ENCODE measurements around the gene UNC119B.
"Not testable (repeated sequence)": the region's sequence is repeated elsewhere in the genome, so short reads cannot be mapped to it uniquely, and the experiment has no call there.

UNC119B gene

DNA sequence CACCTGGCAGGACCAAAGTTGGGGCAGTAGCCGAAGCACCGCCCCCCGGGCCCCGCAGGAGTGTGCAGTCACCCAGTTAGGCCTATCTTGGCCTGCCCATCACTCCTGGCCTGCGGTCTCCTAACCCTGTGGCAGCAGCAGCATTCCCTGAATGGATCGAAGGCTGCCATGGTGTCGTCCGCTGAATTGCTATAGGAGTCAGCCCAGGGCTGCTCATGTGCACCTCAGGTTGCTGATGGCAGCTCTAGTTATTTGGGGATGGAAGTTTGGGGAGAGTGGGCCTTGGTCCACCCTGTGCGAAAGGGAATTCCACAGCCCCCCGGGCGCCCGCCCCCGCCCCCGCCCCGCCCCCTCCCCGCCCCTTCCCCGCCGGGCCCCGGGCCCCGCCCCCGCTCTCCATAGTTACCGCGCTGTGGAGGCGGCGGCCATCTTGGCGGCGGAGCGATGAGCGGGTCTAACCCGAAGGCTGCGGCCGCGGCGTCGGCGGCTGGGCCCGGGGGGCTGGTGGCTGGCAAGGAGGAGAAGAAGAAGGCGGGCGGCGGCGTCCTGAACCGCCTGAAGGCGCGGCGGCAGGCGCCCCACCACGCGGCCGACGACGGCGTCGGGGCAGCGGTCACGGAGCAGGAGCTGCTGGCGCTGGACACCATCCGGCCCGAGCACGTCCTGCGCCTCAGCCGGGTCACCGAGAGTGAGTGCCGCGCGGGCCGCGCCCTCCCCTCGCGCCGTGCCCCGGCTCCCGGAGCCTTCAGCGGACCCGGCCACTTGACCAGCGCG lies at the start of gene UNC119B:
TSS of gene UNC119B (plus strand) at position 428 of the 774 bp plus-strand sequence. CDS start at position 445, 17 bp downstream.
- peak; percentile 71 for DNase-seq (ENCODE audit: low read depth)

DNA sequence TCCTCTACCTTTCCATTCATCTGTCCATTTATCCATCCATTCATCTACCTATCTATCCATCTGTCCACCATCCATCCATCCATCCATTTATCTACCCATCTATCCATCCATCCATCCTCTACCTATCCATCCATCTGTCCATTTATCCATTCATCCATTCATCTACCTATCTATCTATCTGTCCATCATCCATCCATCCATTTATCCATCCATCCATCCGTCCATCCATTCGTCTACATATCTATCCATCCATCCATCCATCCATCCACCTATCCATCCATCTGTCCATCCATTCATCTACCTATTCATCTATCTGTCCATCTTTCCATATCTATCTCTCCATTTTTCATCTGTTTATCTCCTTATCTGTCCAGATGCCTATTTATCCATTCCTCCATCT lies 48.8 kb upstream of the UNC119B start:
- DNase-seq (ENCODE audit: low read depth) = no peak

DNA sequence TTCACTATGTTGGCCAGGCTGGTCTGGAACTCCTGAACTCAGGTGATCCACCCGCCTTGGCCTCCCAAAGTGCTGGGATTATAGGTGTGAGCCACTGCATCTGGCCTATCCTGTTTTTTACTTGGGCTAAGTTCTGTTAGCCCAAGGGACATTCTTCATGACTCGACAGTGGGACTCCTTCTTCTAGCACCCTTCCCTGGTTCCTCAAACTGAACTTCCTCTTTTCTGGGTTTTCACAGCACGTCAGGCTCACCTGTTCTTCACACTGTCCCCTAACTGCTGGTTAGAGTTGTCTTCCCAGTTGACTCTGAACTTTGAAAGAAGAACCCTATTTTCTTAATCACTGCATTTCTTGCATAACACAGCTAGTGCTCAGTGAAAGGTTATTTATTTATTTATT lies 47.4 kb upstream of the UNC119B start:
- no peak for DNase-seq (ENCODE audit: low read depth)

DNA sequence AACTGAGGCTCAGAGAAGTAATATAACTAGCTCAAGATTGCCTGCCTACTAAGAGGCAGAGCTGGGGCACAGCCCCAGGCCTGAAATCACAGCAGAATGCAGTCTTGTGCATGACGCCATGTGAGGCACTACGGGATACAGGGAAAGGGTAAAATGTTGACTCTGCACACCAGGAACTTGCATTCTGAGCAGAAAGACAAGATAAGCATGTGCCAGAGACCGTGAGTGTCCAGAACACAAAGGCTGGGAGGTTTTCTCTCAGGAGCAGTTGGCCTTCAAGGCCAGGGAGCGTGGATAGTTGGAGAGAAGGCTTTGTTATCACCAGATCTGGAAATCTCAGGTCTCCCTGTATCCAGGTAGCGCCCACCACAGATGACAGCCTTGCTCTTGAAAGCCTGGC lies 46.5 kb upstream of the UNC119B start:
- no peak for DNase-seq (ENCODE audit: low read depth)

DNA sequence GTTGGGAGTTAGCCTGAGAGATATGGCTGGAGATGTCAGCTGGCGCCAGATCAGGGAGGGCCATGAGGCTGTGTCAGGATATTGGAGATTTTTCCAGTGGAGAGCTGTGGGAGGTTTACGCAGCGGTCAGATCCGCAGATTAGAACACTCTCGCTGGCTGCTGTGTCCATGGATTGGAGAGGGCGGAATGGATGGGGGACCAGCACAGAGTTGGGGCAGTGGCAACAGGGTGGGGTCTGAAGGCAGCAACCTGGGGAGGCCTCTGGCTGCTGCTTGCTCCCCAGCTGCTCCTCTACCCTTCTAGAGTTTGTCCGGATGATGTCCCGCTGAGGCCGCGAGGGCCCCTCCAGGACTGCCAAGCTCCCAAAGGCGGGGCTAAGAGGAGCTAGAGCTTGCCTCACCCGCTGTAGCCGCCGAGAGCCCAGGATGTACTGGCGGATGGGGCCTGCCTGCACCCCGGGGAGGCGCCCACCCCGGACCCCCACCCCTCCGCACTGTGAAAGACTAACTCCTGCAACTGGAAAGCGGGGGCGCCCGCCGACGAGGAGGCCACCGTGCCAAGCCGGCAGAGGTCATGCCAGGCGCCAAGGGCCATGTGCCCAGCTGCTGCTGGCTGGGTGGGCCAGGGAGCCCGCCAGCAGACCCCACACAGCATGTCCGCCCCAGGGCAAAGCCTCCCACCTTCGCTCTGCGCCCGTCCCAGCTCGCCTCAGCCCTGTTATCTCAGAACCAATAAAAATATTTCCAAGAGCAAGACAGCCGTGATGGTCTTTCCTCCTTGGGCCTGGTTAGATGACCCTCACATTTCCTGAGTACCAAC lies 43.5 kb upstream of the UNC119B start:
- no peak for DNase-seq (ENCODE audit: low read depth)

DNA sequence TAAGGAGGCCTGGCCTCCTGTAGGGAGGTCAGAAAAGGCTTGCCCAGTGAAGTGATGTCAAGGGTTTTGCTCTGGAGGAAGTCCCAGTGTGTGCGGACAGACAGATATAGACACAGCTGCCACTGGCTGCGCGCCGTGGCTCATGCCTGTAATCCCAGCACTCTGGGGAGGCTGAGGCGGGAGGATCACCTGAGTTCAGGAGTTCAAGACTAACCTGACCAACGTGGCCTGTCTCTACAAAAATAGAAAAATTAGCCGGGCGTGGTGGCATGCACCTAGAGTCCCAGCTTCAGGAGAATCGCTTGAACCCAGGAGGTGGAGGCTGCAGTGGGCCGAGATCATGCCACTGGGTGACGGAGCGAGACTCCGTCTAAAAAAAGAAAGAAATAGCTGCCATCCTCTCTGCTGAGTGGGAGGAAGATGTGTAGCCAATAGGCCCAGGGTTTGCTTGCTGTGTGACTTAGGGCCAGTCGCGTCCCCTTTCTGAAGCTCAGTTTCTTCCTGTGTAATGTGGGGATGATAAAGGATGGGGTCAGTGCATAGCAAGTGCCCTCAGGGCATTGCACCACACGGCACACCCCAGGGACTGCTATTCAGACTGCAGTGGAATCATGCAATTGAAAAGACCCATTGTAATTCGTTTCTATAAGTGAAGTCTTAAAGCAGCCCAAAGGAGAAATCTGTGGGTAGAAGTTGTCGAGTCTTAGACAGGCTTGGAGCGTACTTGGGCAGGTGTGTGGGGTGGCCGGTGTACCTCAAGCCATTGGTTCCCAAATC lies 42.0 kb upstream of the UNC119B start:
- DNase-seq (ENCODE audit: low read depth) = no peak

DNA sequence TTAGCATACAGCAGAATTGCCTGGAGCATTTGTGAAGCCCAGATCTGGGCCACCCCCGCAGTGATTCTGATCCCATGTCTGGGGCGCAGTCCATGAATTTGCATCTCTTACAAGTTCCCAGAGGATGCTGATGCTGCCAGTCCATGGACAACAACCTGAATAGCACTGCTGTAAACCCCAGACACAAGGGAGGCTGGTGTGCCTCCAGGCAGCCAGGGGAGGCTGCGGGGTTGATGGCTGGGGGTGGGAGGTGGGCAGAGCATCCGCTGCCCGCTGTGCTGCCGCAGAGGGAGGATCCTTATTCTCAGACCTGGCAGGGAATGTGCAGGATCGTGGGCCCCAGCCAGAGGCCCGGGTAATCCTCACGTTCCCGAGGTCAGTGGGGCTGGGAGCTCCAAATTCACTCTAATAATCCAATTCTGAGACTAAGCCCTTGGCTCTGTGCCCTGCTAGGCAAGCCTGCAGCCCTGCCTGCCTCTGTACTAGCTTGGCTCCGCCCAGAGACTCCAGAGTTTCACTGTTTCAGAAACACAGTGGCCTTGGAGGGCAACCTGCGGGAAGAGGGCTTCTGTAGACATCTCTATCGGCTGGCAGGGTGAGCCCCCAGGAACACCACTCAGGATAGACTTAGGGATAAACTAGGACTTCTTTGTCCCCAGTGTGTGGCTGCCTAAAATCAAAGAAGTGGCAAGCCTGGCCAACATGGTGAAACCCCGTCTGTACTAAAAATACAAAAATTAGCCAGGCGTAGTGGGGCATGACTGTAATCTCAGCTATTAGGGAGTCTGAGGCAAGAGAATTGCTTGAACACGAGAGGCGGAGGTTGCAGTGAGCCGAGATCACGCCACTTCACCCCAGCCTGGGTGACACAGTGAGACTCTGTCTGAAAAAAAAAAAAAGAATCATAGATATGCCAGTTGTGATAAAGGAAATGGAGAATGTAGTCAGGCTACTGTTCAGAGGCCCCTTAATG lies 41.1 kb upstream of the UNC119B start:
- DNase-seq (ENCODE audit: low read depth) = no peak

DNA sequence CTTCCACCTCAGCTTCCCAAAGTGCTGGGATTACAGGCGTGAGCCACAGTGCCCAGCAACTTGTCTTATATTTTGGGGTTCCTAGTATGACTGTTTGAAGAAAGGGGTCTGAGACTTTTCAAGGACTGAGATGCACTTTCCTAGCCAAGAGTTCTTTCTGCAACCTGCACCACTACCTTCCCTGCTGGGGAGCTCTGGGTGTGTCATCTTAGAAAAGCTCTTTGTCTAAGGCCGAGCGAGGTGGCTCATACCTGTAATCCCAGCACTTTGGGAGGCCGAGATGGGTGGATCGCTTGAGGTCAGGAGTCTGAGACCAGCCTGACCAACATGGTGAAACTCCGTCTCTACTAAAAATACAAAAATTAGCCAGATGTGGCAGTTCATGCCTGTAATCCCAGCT lies 40.0 kb upstream of the UNC119B start:
- not testable (repeated sequence) for DNase-seq (ENCODE audit: low read depth)

DNA sequence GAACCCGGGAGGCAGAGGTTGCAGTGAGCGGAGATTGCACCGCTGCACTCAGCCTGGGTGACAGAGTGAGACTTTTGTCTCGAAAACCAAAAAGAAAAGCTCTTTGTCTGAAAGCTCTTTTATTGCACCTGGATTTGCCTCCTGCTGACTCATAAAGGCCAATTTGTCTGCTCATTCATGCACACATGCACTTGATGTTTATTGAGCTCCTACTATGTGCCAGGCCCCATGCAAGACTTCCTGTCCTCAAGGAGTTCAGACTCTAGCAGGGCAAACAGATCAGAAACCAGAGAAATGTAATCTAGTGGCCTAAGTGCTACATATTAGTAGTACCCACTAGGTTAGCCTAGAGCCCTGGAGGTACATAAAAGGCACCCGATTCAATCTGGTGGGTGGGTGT lies 39.6 kb upstream of the UNC119B start:
- no peak for DNase-seq (ENCODE audit: low read depth)

DNA sequence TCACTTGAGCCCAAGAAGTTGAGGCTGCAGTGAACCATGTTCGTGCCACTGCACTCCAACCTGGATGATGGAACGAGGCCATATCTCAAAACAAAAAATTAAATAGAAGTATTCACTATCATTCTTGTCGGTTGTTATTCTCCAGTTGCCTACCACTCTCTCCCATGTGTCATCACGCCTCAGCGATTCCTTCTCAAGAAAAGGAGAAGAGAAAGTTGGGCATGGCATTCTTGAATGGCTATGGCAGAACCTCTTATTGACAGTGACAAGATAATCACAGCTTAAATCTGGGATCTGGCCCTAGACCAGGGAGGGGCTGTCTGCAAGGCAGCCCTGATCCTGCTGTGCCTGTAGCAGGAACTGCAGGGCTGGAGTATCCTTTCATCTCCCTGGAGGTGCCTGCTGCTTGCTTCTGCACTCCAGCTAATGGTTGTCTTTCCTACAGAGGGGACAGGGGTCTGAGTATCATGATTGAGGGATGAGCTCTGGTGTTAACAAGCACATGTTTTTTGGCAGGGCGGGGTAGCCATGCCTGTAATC lies 36.1 kb upstream of the UNC119B start:
- no peak for DNase-seq (ENCODE audit: low read depth)

DNA sequence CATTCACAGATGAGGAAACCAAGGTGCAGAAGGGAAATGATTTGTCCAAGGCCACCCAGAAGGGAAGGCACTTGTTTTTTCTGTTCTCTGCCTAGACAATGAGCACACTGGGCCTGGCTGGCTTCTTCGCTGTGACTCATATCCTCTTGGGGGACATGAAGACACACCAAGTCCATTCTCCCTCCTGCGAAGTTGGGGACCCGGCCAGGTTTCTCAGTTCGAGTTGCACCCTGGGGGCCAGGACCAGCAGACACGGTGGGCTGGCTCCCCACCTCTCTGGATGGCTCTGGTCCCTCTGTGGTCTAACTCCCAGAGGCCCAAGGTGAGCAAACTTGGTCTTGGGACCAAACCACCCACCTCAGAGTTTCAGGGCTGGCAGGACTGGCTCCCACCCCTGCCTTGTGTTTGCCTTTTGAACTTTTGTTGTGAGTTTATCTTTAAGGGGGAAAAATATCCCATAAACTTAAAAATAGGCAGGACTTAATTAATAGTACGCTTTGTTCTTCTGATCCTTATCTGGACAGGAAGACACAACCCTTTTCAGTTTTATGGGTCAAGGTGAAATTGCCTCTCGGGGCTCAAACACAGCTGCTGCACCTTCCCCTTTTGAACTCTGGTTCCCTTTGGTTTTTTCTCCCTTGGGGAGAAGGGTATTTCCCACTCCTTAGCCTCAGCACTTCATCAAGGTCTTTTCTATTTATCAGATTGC lies 32.3 kb upstream of the UNC119B start:
- no peak for DNase-seq (ENCODE audit: low read depth)

DNA sequence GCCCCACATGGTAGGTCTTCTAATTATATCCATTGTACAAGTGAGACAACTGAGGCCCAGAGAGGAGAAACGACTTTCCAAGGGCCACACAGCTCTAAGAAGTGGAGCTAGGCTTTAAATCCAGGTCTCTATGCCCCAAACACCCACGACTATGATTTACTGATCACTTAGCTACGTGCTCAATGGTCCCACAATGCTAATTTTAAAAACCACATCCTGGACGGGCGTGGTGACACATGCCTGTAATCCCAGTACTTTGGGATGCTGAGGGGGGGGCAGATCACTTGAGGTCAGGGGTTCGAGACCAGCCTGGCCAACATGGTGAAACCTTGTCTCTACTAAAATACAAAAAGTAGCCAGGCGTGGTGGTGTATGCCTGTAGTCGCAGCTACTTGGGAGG lies 31.7 kb upstream of the UNC119B start:
- no peak for DNase-seq (ENCODE audit: low read depth)

DNA sequence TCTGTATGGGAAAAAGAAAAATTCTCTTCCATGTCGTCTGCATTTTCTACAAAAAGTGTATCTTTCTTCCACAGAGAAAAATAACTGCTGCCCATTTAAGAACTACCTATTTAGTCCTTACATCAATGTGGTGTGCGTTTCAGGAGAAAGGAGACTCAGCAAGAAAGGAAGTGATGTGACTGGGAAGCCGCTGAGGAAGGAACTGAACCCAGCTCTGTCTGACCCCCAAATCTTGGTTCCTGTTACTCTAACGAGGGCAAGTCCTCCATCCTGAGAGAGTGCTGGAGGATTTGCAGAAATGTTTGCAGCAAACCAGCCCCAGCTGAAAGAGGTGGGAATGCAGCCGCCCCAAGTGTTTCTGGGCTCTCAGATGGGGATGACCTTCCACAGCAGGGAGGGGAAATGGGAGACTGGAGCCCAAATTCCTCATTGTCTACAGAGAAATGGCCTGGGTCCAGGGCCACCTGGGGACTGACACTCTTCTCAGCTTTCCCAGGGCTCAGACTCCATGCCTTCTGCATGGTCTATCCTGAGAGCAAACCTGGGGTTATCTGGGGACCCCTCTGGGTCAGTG lies 30.0 kb upstream of the UNC119B start:
- DNase-seq (ENCODE audit: low read depth) = no peak

DNA sequence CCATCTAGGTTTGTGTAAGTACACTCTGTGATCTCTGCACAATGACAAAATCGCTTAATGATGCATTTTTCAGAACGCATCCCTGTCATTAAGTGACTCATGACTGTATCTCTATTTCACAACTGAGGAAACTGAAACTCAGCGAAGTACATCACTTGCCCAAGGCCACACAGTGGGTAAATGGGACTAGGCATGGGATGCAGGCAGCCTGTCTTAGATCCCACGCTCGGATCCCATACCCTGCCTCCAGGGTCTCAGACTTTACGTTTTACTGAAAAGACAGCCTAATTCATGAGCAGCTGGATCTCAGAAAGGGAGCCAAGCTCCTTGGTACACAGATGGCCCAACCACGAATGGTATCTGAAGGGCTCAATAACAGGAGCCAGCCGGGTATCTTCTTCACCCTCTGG lies 25.7 kb upstream of the UNC119B start:
- no peak for DNase-seq (ENCODE audit: low read depth)

DNA sequence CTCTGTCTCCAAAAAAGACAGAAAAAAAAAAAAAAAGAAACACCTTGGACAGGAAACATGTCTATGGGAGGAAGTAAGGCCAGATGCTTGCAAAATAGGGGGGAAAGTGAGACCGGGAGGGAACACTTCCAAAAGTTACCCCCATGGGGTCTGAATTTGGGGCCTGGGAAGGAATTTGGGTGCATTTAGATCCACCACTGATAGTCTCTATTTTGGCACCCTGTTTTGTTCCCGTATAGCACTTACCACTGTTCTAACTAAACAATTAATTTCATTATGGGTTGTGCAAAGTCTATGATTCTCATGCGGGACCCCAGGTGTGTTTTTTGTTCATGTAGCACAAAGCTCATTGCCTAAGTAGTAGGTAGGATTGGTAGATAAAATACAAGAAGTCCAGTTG lies 24.7 kb upstream of the UNC119B start:
- no peak for DNase-seq (ENCODE audit: low read depth)

DNA sequence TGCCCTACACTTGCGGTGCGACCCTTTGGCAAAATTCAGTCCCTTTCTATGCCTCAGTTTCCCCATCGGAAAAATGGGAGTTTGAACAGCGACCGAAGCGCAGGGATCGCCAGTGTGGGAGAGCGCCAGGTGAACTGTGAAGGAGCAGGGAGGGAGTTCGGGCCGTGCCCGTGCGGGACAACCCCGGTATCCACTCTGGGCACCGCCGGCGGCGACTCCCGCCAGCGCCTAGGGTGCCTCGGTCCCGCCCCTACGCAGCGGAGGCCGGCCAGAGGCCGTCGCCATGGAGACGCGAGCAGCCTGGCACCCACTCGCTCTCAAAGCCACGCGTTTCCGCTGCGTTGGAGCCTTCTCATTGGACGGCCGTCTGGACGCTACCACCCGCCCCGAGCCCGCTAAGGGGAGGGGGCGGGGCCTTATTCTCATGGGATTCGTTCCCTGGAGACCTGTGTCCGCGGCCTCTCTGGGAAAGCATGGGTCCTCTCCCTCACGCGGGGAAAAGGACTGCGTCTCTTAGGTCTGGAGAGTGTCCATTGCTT lies 24.0 kb upstream of the UNC119B start:
- peak; percentile 95 for DNase-seq (ENCODE audit: low read depth)

DNA sequence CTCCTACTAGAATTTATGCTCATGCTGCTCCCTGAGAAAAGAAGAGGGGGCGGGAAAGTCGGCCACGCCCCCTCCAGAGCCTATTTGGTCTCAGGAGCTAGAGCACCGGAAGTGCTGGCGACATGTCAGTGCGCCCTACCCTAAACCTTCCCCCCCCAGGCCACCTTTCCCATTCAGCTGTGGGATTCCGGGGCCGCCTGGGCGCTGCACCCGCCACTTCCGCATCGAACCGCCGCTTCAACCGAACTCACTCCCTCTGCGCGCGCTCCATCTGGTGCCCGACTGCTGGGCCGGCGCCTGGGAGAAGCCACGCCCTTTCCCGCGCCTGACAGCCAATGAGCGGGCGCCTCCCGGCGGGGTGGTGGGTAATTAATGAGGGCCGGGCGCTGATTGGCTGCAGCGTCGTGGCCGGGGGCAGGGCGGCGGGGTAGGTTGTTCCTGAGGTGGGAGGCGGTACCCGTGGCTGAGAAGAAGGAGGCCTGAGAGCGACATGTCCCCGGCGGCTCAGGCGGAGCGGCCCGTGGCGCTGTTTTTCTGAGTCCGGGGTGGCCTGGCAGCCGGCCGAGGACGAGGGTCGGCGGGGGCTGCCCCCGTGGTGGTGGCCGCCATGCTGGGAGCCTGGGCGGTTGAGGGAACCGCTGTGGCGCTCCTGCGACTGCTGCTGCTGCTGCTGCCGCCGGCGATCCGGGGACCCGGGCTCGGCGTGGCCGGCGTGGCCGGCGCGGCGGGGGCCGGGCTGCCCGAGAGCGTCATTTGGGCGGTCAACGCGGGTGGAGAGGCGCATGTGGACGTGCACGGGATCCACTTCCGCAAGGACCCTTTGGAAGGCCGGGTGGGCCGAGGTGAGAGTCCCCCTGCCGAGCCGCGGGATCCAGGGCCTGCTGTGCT lies 23.3 kb upstream of the UNC119B start, which contains the start of gene MLEC:
TSS of gene MLEC (plus strand) at position 460 of the 888 bp plus-strand sequence. CDS start at position 608, 148 bp downstream.
- DNase-seq (ENCODE audit: low read depth) = peak; percentile 99

DNA sequence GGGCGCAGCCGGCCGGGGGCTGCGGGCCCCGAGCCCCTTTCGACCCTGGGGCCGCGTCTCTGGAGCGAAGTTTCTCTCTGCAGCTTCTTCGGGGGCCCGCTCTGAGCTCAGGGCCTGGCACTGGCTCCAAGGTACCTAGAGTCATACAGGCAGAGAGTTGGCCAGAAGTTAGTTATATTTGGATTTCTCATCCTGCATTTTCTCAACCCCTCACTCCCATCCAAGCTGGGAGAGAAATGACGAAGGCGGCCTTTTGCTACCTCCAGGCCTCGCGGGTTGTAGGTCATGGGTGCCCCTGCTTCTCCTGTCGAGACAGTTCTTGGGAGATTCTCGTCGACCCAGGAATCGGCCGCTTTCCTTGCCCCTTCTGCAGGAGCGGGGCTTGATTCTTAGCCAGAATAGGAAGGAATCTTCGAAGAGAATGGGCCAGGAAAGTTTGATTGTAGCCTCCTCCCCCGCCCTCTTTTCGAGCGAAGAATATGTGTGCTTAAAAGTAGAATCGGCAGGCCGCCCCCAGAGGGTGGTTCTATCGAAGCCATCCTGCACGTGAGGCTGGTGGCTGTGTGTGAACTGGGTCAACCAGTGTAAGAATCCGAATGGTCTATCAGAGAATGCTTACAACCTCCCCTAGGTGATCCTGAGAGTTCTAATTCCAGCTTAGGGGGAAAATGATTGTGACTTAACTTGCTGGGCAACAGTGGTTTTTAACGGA lies 22.5 kb upstream of the UNC119B start:
- peak; percentile 32 for DNase-seq (ENCODE audit: low read depth)

Data from activated T-helper 9 cell treated with anti-CD3 and anti-CD28 coated beads, Interleukin-2, amount 50 U/mL, for 16 hours (primary cell).